RCC 7860 (cell line): ENCODE measurements around the gene ROBO3.

Source experiments
- DNase-seq: peaks from one replicate; pipeline ENCODE4 v3.0.0-alpha.2; 2015; ENCODE audit warnings: low spot score
- FAIRE-seq: peaks from 2 replicates; lab custom pipeline; 2012; peaks lifted over from hg19 to GRCh38; lab: Jason Lieb, UNC

ROBO3 gene

GRCh38 chr11:124919898-124920297, 54.7 kb downstream of the ROBO3 start:
- DNase-seq (no peak), FAIRE-seq (no peak)

- FAIRE-seq (no peak), DNase-seq (no peak)
These were observed 55.1 kb downstream of the ROBO3 start for GRCh38 chr11:124920356-124920755.

- no peak for DNase-seq
- FAIRE-seq = no peak
These were observed 55.8 kb downstream of the ROBO3 start for GRCh38 chr11:124920870-124921609.

GRCh38 chr11:124922831-124923230, 57.6 kb downstream of the ROBO3 start:
- no peak for DNase-seq
- FAIRE-seq = no peak

GRCh38 chr11:124923296-124923695, 58.1 kb downstream of the ROBO3 start:
- DNase-seq (no peak), FAIRE-seq (no peak)

- no peak for DNase-seq
- no peak for FAIRE-seq
These were observed 63.9 kb downstream of the ROBO3 start for GRCh38 chr11:124928942-124929665.

- FAIRE-seq (no peak), DNase-seq (no peak)
These were observed 65.6 kb downstream of the ROBO3 start for GRCh38 chr11:124930799-124931198.
